GM19043 (cell line): Measurements from ENCODE around the gene TBC1D22A.
"Not testable (repeated sequence)": the region's sequence is repeated elsewhere in the genome, so short reads cannot be mapped to it uniquely, and the experiment has no call there.

ENCODE experiments used
- ATAC-seq: cut with Tn5 transposase; IDR thresholded peaks from one replicate; pipeline ENCODE4 v1.9.1; 2021; ENCODE audit warnings: low read depth; ENCODE audit not compliant: unreplicated experiment

Gene TBC1D22A

DNA sequence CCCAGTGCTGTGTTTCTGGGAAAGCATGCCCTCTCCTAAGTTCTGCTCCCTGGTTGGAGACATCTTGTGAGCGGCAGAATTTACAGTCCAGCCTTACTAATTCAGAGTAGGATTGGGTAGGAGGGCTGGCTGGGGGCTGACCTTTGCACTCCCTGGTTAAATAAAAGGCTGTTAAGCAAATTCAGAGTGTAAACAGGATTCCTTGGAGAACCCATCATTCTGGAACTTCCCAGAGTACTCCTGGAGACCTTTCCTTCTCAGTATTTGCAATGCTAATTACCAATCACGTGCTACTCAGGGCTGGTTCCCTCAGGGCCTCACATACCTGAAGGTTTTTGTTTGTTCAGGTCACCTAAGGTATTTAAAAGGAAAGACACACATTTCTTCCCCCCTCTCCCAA, 340.2 kb downstream of the TBC1D22A start:
- ATAC-seq: no peak

DNA sequence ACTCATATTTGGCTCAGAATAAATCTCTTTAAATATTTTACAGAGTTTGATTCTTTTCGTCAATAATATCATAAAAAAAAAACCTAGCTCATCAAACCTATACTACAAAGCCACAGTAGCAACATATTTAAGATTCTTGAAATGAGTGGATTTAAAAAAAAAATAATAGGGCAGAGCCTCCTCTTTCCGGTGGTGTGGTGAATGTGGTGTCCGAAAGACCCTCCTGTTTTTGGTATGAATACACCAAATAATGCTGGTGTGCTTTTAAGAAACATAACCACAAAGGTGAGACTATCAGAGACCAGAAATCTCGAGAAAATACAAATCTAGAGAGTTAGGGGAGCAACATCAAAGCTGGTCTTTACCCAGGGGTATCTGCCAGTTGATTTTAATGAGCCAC, 342.6 kb downstream of the TBC1D22A start:
- ATAC-seq: no peak

DNA sequence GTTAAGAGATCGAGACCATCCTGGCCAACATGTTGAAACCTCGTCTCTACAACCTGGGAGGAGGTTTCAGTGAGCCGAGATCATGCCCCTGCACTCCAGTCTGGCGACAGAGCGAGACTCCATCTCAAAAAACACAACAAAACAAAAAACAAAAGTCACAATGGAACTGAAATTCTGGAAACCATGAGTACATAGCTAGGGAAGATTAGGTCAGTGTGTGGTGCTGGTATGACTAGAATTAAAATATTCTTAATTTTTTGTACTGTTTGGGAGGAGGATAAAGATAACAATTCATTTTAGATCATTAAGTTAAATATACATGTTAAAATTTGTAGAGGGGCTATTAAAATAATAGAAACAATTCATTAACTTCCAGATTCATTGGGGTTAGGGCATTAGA, 344.4 kb downstream of the TBC1D22A start:
- no peak for ATAC-seq

DNA sequence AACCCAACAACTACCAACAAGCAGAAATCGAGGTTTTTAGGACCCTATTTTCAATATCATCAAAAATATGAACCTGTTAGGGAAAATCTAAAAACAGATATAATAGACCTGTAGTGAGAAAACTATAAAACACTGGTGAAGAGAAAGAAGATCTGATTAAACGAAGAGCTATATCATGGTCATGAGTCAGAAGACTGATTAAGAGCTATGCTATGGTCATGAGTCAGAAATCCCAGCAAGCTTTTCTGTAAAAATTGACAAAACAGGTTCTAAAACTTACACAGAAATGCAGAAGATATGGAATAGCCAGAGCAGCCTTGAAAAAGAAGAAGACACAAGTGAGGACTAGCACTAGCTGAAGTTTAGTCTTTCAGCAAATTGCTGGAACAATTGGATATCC, 345.0 kb downstream of the TBC1D22A start:
- no peak for ATAC-seq

DNA sequence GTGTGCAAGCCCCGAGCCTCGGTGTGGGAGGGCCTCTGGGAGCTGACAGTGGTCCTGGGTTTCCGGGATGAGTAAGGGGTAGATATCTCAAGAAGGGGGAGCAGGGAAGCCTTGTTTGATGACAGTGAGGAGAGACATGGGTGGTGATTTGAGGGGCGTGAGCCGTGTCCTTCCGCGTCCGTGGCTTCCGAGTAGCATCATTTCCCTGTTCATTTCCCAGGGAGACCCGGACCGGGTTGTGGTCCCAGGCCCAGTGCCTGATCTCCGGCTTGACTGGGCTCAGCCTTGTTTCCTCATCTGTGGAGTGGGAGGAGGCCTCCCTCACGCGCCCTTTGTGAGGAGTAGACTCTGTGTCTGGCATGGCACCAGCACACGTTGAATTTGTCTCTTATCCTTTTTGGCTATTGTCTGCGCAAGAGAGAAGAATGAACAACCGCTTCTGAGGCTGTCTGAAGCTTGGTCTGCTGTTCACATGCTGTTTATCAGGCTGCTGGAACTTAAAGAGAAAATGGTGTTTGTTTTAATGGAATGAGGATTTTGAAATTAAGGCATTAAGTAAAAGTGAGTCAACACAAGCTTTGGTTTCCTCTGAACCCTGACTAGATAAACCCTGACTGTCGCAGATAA, 348.5 kb downstream of the TBC1D22A start:
- no peak for ATAC-seq

DNA sequence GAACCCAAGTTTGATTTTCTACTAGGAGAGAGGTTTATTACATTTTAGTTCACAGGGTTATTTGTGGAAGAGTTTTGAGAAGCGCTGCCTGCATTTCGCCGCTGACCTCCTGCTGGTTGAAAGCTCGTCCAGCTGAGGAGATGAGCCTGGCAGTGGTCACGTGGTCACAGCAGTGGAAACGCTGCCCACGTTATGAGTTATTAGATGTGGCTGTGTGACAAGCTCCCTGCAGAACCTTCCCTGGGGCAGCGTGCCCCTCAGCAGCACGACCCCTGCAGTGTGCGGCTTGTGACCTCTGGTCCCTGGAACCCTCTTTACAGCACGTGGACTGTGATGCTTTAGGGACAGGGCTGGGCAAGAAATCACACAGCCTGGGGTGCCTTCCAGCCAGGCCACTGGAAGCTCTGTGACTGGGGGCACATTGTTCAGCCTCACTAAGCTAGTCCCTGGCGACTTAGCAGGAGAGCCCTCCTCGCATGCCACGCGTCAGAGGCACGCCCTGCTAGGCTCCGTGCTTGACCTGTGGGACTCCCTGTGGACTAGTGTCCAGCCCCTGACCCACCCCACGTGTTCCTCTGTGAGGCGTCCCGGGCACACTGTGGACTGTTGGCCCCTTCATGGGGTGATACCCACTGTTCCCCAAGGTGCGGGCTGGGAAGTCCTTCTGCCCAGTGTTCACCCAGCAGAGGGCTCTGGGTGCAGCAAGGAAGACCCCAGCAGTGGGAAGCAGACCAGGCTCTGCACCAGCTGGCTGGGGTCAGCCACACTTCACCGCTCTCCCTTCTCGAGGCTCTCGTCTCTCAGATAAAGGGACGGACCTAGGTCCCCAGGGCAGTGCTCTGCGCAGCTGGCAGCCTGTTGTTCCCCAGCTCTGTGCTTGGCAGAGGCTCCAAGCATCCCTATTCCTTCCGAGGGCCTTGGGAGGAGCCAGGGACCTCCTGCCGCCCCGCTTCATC, 349.5 kb downstream of the TBC1D22A start:
- no peak for ATAC-seq

DNA sequence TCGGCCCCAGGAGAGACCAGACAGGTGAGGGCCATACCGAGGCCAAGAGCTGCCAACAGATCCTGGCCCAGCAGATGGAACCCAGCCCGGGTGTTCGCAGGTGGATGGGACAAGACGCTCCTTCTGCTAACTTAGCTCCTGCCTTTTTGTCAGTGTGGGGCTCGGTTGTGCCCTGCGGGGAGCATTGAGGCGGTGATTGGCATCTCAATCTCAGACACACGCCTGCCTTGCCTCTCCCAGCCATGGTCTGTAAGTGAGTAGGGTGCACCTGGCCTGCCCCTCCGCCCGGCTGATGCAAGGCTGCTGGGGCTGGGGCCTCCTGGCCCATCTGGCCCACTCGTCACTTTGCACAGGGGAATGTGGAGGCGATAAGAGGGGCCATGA, 350.1 kb downstream of the TBC1D22A start:
- ATAC-seq: no peak

DNA sequence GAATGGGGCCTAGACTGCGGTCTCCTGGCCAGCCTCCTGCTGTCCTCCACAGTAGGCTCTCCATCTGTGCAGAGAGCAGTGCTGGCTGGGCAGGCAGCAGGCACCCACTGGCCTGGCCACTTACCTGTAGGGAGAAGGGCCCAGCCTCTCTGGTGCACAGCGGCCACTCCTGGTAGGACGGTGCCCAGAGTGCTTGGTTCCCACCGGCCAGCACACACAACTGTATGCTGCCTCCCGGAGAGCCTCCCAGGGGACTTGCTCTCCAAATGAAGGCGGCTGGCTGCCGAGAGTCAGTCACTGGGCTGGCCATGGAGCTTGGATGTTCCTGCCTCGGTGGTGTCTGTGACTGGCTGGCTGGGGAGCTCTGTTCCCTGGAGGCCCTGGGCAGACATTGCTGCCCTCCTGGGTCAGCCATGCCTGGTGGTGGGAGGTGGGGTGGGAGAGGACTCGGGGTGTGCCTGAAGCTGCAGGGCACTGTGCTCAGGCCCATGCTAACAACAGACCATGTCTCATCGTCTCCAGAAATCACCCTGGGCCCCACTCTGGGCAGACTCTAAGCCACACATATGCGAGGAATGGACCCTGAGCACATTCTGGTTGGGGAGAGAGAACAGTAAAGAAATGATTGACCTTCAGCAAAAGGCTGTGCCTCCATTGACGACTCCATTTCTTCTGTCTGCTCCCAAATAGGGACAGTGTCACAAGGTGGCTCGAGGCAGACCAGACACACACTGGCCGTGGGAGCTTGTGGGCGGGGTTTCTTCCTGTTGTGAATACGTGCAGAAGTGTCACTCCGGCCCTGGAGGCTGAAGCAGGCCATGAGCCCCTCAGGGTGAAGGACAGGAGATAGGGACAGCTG, 350.8 kb downstream of the TBC1D22A start:
- ATAC-seq: no peak

DNA sequence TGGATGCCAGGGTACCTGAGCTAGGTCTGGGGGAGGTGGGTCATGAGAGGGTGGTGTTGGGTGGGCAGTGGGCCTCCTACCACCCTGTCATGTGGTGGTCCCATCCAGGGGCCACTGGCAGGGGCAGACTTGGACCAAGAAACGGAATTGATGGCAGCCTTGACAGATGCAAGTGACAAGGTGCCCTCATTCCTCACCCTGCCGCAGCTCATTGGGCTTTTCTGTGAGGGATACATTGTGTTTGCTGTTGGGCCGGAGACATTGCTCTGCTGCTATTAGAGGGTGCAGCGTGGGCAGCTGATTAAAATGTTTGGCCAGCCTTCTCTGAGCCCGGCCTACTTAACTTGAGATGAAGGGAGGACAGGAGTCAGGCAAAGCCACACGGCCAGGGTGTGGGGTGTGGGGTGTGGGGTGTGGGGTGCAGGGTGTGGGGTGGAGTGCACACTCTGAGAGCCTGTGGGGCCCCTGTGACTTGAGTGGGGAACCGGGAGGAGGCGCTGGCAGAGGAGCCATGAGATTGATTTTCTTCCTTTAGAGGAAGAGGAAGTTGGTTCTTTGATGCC, 351.5 kb downstream of the TBC1D22A start:
- no peak for ATAC-seq

DNA sequence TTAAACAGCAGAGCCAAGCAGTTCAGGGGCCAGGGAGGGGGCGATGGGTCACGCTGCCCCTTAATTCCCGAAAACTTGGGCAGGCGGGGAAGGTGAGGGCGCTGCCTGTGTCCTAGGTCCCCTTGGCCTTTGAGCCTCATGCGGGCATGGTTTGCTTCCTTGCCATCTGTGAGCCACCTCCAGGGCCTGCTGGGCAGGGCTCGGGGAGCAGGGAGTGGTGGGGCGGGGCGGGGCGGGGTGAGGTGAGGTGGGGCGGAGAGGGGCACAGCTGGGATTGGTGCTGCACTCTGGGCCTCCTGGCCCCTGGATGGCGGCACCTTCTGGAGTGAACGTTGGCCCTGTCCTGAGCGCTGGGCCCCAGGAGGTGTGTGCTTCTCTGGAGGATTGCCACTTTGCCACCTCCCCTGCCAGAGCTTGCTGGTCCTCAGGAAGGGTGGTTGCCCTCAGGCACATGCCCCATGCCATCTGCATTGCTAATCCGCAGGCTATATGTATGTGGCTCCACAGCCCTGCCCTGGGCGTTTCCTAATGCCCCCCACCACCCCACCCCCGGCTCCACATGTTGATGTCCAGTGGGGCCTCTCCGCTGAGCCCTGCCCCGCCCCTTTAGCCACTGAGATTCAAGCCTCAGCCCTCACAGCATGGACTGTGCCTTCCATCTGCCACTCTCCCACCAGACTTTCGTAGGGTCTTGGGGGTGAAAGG, 352.5 kb downstream of the TBC1D22A start:
- ATAC-seq: no peak

DNA sequence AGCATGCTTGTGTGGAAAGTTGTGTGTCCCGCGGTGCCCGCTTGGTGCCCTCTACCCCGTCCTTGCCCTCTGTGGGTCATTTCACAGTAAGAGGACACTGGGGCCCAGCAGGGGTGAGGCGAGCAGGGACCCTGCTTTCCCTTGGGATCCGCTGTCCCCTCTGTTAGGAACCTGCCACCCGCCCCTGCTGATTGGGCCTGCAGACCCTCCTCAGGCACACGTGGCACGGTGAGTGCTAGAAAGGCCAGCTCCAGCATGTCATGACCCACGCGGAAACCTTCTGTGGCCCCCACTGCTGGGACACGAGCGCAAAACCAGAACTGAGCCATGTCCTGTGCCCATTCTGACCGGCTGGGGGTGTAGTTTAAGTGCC, 353.1 kb downstream of the TBC1D22A start:
- no peak for ATAC-seq

DNA sequence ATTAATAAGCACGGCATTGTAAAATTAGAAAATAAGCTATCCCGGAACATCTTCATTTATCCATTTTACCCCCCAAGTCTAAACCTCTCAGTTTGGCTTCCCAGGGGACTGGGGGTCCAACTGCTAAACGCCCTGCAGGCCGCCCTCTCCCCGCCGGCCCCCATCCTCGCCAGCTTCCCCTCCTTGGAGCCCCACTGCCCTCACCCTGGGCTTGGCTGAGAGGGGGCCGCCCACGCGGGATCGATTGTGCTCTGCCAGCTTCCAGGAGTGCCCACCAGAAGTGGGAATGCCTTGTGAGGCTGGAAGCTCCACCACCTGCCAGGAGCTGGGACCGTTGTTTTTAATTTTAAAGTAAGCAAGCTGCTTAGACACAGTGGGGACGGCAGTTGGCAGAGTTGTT, 353.5 kb downstream of the TBC1D22A start:
- no peak for ATAC-seq

DNA sequence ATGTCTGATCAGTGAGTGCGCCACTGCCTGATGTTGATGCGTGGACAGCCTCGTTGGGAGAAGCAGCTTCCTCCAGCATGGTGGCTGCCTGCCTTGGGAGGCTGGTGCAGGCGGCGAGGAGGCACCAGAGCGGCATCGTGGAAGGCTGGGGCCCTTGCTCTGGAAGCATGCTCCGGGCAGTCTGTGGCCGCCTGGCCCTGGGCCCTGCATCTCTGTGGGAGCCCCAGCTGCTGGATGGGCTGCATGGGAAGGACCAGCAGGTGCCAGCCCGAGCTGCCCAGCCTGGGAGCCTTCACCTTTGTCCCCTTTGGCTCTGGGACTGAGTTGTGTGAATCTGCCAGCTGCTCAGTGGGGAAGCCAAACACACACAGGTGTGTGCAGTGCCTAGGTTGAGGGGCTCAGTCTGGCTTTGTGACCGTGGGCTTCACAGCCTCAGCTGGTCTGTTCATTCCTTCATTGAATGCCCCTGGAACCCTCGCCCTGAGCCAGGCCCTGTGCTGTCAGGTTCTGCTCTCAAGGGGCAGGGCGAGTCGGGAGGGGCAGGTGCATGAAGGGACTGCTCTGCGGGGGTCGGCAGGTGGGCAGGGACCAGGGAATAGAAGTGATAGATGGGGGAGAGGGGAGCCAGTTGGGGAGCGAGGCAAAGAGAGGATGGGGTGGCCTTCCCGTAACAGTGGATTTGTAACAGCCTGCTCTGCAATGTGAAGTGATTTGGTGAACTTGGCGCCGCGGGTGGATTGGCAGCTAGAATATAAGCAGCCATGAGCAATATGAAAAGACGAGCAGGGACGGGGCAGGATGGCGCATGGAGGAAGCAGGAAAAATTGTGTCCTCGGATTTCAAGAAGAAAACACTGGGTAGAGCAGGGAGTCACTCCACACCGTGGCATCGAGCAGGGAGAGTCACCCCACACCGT, 354.2 kb downstream of the TBC1D22A start:
- no peak for ATAC-seq

DNA sequence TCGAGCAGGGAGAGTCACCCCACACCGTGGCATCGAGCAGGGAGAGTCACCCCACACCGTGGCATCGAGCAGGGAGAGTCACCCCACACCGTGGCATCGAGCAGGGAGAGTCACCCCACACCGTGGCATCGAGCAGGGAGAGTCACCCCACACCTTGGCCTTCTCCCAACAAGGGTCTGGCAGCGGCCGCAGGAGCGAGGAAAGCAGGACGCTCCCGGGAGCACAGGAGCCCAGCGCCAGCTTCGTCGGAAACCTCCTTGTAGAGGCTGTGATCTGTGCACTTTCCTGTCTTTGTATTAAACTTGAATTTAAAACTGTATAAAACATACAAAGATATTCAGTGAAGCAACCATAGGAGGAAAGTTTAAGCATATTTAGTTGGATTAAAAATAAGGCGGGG, 355.0 kb downstream of the TBC1D22A start:
- ATAC-seq: not testable (repeated sequence)

DNA sequence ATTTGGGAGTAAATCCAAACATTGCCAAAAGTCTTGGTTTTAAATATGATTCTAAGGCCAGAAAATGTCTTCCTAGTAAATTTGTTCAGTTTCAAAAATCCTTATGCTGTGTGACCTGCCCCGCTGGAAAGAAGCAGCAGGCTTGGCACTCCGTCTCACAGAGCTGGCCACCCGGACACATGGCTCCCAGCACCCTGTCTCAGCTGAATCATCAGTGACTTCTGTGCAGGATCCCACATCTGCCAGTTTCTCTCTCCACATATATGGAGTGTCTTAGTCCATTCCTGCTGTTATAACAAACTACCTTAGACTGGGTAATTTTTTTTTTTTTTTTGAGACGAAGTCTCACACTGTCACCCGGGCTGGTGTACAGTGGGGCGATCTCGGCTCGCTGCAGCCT, 356.7 kb downstream of the TBC1D22A start:
- ATAC-seq: no peak

DNA sequence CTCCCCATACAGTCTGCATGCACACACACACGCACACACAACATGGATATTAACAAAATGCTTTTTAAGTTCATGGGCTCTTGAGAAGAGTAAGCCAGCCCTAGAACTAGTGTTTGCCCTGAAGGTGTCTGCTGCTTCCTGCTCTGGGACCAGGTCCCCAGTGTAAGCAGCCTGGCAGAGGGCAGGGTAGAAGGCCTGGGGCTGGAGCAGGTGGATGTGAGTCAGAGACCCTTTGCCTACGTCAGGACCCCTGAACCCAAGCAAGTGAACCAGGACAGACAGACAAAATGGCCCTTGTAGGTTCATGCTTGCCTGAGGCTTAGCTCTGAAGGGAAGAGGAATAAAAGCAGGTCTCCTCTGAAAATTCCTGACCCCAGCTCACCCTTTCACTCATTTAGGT, 357.9 kb downstream of the TBC1D22A start:
- ATAC-seq: no peak

DNA sequence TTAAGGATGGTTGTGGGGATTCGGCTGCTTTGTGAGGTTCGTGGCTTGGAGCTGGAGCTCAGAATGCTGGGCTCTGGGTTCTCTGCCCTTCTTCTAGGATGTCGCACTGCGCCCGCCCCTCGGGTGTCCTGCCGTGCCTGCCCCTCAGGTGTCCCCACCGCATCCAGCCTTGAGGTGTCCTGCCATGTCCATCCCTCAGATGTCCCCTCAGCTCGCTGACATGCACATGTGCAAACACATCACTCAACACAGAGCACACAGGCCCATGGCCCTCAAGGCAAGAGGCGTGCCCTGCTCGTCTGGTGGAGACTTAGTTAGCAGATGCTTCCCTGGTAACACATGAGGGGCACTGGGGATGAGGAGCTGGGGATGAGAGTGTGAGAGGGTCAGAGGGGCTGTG, 359.3 kb downstream of the TBC1D22A start:
- no peak for ATAC-seq

DNA sequence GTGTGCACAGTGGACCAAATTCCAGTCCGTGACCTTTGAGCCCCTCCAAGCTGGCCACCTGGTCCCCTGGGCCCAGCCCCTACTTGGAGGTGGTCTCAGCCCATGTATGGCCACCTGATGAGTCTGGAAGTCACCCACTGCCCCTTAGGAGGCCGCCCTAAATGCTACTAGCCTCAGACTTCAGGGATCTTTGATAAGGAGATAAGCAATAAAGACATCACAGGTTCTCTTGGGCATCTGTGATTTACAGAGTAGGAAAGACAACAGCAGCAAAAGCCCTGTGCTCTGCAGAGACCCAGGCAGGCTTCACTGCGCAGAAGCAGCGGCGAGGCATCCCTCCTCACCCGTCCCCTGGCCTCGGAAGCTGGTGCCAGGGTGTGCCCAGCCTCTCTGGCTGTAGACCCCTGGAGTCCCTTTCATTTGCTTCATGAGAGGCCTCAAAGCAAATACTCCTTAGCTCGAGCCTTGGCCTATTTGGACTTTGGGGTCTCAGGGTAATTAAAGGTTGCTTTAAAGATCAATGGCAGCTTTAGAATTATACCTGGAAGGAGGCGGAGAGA, 360.1 kb downstream of the TBC1D22A start:
- ATAC-seq: no peak
